Measurements from ENCODE around the gene SRRM2. TPM values are rescaled to one million over a fixed set of nuclear protein-coding genes. Genes with fewer than 3 reads are reported as not detected.
A peak's percentile ranks its signal among the peaks of the same experiment; 100 is the strongest.

The SRRM2 gene
- total RNA-seq, 2 donors from 2014 or later, result 843 to 876 TPM

DNA sequence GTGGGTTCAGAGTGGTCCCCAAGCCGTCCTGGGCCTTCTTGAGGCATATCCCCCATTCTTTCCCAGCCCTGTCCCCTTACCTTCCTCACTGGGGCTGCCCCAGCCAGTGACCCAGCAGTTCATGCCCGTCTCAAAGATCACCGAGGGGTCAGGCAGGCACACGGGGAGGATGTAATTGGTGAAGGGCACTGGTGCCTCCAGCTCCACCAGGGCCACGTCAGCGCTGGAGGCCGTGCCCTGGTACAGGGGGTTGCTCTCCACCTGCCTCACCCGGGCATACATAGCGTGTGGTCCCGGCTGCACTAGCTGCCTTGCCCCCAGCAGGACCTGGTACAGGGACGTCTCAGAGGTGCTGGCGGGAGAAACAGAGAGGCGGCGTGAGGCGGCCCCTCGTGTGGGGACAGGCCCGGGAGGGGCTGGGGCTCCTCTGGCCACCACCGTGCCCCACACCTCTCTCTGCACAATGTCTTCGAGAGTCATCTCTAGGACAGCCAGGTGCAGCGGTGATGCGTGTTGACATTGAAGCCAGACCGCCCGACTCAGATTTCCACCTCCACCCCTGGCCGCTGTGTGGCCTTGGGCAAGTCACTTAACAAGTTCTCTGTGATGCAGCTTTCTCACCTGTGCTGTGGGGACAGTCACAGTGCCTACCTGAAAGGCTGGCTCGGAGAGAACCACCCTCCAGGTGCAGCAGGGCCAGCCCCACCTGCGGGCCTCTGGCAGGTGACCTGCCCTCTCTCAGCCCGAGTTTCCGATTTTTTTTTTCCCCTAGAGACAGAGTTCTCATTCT, 38.3 kb upstream of the SRRM2 start:
- Mint-ChIP-seq H3K4me1 (no peaks in the 10 kb centered on the region), H3K27ac (no peak overlapping the region), H3K4me3 (no peak overlapping the region), H3K27me3 (ENCODE audit: insufficient read depth) (peaks cover 5% of the 10 kb centered on the region), H3K36me3 (ENCODE audit: low read depth) (no peaks in the 10 kb centered on the region), H3K9me3 (no peaks in the 10 kb centered on the region)
- H3K36me3 ChIP-seq (ENCODE audit: control insufficient read depth, insufficient read depth, low read length), result no peaks in the 10 kb centered on the region
- H3K27me3 ChIP-seq (ENCODE audit: control insufficient read depth, insufficient read depth, low read length, poor library complexity, severe bottlenecking), result no peaks in the 10 kb centered on the region
- no peak overlapping the region for H3K27ac ChIP-seq (ENCODE audit: low read depth, low read length)
- TF ChIP-seq, protein P1, sequence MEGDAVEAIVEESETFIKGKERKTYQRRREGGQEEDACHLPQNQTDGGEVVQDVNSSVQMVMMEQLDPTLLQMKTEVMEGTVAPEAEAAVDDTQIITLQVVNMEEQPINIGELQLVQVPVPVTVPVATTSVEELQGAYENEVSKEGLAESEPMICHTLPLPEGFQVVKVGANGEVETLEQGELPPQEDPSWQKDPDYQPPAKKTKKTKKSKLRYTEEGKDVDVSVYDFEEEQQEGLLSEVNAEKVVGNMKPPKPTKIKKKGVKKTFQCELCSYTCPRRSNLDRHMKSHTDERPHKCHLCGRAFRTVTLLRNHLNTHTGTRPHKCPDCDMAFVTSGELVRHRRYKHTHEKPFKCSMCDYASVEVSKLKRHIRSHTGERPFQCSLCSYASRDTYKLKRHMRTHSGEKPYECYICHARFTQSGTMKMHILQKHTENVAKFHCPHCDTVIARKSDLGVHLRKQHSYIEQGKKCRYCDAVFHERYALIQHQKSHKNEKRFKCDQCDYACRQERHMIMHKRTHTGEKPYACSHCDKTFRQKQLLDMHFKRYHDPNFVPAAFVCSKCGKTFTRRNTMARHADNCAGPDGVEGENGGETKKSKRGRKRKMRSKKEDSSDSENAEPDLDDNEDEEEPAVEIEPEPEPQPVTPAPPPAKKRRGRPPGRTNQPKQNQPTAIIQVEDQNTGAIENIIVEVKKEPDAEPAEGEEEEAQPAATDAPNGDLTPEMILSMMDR (conservative IDR thresholded peaks at IDR 0.05), result no peak
- no peaks in the 10 kb centered on the region for H3K4me1 ChIP-seq (ENCODE audit: control insufficient read depth, insufficient read depth, low read length)
- 89 to 92% methylated on average over 19 to 28 of the region's 28 CpGs for WGBS, 2 experiments (ENCODE audit: insufficient coverage in 1 of 2, insufficient read length in 1 of 2)
- no peaks in the 10 kb centered on the region for H3K9me3 ChIP-seq (ENCODE audit: control insufficient read depth, low read length)
- H3K9ac ChIP-seq (ENCODE audit: extremely low read depth, low read length, poor library complexity, severe bottlenecking), result no peak overlapping the region
- no peak overlapping the region for H3K4me3 ChIP-seq (ENCODE audit: low read length)
- DNase-seq, result no peak

DNA sequence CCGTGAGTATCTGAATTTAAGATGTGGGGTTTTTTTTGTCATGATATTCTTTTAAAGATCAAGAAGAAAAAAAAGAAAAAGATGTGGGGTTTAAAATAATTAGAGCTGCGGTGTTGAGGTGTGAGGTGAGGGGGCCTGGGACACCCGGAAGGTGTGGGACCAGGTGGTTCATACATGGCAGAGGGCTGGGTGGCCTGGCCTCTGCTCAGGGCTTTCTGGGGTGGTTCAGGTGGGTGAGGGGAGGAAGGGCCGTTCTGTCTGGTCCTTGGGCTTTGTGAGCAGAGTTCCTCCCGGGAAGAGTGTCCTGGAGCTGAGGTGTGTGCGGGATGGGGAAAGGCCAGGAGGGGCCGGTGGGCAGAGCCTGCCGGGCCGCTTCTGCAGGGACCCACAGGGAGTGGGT, 37.4 kb upstream of the SRRM2 start:
- Histone ChIP-seq H3K27me3 (ENCODE audit: control insufficient read depth, insufficient read depth, low read length, poor library complexity, severe bottlenecking) (no peaks in the 10 kb centered on the region), H3K9ac (ENCODE audit: extremely low read depth, low read length, poor library complexity, severe bottlenecking) (no peak overlapping the region), H3K27ac (ENCODE audit: low read depth, low read length) (no peak overlapping the region), H3K36me3 (ENCODE audit: control insufficient read depth, insufficient read depth, low read length) (no peaks in the 10 kb centered on the region), H3K4me3 (ENCODE audit: low read length) (no peak overlapping the region), H3K4me1 (ENCODE audit: control insufficient read depth, insufficient read depth, low read length) (no peaks in the 10 kb centered on the region), H3K9me3 (ENCODE audit: control insufficient read depth, low read length) (no peaks in the 10 kb centered on the region)
- TF ChIP-seq, protein P1 (conservative IDR thresholded peaks at IDR 0.05), result no peak
- H3K4me1 Mint-ChIP-seq, result no peaks in the 10 kb centered on the region
- no peaks in the 10 kb centered on the region for H3K9me3 Mint-ChIP-seq
- H3K4me3 Mint-ChIP-seq, result no peak overlapping the region
- H3K27ac Mint-ChIP-seq, result no peak overlapping the region
- H3K36me3 Mint-ChIP-seq (ENCODE audit: low read depth), result no peaks in the 10 kb centered on the region
- no peak for DNase-seq
- 63 to 92% methylated on average over 2 to 9 of the region's 9 CpGs for WGBS, 2 experiments (ENCODE audit: insufficient coverage in 1 of 2, insufficient read length in 1 of 2)
- peaks cover 5% of the 10 kb centered on the region for H3K27me3 Mint-ChIP-seq (ENCODE audit: insufficient read depth)

DNA sequence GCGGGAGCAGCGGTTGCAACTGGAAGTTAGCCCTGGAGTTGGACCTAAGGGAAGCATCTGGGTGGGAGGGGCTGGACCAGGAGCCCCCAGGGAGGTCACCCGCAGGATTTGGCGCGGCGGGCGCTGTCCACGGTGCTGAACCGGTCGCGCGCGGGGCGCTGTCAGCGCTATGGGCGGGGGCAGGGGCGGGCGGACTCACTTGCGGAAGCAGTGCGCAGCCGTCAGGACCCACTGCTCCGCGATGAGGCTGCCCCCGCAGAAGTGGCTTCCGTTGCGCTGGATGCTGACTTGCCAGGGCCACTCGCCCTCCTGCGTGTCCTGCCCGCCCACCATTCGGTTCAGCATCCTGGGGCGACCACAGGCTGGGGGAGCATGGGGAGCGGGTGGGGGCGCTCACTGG, 36.9 kb upstream of the SRRM2 start:
- no peak overlapping the region for H3K27ac Mint-ChIP-seq
- DNase-seq, result peak; percentile 90
- no peaks in the 10 kb centered on the region for H3K36me3 Mint-ChIP-seq (ENCODE audit: low read depth)
- no peaks in the 10 kb centered on the region for H3K4me1 Mint-ChIP-seq
- Histone ChIP-seq H3K4me1 (ENCODE audit: control insufficient read depth, insufficient read depth, low read length) (no peaks in the 10 kb centered on the region), H3K9ac (ENCODE audit: extremely low read depth, low read length, poor library complexity, severe bottlenecking) (no peak overlapping the region), H3K36me3 (ENCODE audit: control insufficient read depth, insufficient read depth, low read length) (no peaks in the 10 kb centered on the region), H3K9me3 (ENCODE audit: control insufficient read depth, low read length) (no peaks in the 10 kb centered on the region), H3K4me3 (ENCODE audit: low read length) (no peak overlapping the region), H3K27ac (ENCODE audit: low read depth, low read length) (no peak overlapping the region), H3K27me3 (ENCODE audit: control insufficient read depth, insufficient read depth, low read length, poor library complexity, severe bottlenecking) (no peaks in the 10 kb centered on the region)
- TF ChIP-seq, protein P1 (conservative IDR thresholded peaks at IDR 0.05), result no peak
- H3K27me3 Mint-ChIP-seq (ENCODE audit: insufficient read depth), result peaks cover 5% of the 10 kb centered on the region
- H3K9me3 Mint-ChIP-seq, result no peaks in the 10 kb centered on the region
- WGBS, 2 experiments (ENCODE audit: insufficient coverage in 1 of 2, insufficient read length in 1 of 2), result 17 to 43% methylated on average over 7 to 33 of the region's 33 CpGs
- no peak overlapping the region for H3K4me3 Mint-ChIP-seq

All from endodermal cell (in vitro differentiated cells).